Lung (tissue), 12 donors: Measurements from ENCODE around the gene C3orf38. TPM values are rescaled to one million over a fixed set of nuclear protein-coding genes. Genes with fewer than 3 reads are reported as not detected.

Experiments
- ATAC-seq: fragments of 200-7000 bp; cut with Tn5 transposase; one replicate; pipeline ENCODE4 v1.9.1; 2020; ENCODE audit warnings: moderate number of reproducible peaks; ENCODE audit not compliant: insufficient read depth, low FRiP score
- DNase-seq, 3 donors: peaks; one replicate each; pipeline ENCODE4 v3.0.0-alpha.2; 2013 to 2017
- H3K27ac ChIP-seq, 2 donors: one replicate each; pipeline ENCODE4 v1.5.1; 2013; ENCODE audit warnings: mild to moderate bottlenecking in 2 of 2, moderate library complexity in 2 of 2, control low read depth in 1 of 2, inconsistent platforms in 1 of 2, low read depth in 1 of 2, low read length in 1 of 2
- H3K27me3 ChIP-seq, 3 donors: one replicate each; pipeline ENCODE4 v1.5.1; 2013; ENCODE audit warnings: low read length in 2 of 3; ENCODE audit not compliant: control insufficient read depth in 3 of 3, insufficient read depth in 3 of 3
- H3K36me3 ChIP-seq, 4 donors: one replicate each; pipeline ENCODE4 v1.5.1; 2013; ENCODE audit warnings: low read length in 4 of 4, mild to moderate bottlenecking in 1 of 4, moderate library complexity in 1 of 4; ENCODE audit not compliant: control insufficient read depth in 4 of 4, insufficient read depth in 4 of 4
- H3K4me1 ChIP-seq, 5 donors: one replicate each; pipeline ENCODE4 v1.5.1; 2013; ENCODE audit warnings: low read length in 5 of 5, mild to moderate bottlenecking in 2 of 5, moderate library complexity in 1 of 5; ENCODE audit not compliant: control insufficient read depth in 5 of 5, insufficient read depth in 5 of 5
- H3K4me3 ChIP-seq: one replicate; pipeline ENCODE4 v1.5.1; 2013; ENCODE audit warnings: mild to moderate bottlenecking, control low read depth, moderate library complexity
- H3K9ac ChIP-seq, 2 donors: one replicate each; pipeline ENCODE4 v1.5.1; 2013; ENCODE audit warnings: low read length in 2 of 2, control low read depth in 1 of 2; ENCODE audit not compliant: insufficient read depth in 1 of 2
- H3K9me3 ChIP-seq, 4 donors: one replicate each; pipeline ENCODE4 v1.5.1; 2013; ENCODE audit warnings: low read length in 3 of 4, mild to moderate bottlenecking in 1 of 4, moderate library complexity in 1 of 4; ENCODE audit not compliant: control insufficient read depth in 4 of 4, insufficient read depth in 3 of 4
- CTCF ChIP-seq: IDR thresholded peaks from 2 replicates; pipeline ENCODE4 v1.5.1; 2012; ENCODE audit warnings: mild to moderate bottlenecking; ENCODE audit errors: control extremely low read depth, extremely low read depth
- WGBS, 2 donors: extraction: QIAGEN DNeasy Blood & Tissue Kit; methylation state at CpG; one replicate each; pipeline ENCODE4 v1.1.7; 2013; 5-methylcytosine and 5-hydroxymethylcytosine counted together
- polyA plus RNA-seq, 2 donors: library from polyadenylated mRNA; stranded (reverse); fragments of 200-250 nt; gene quantifications; one replicate each; pipeline ENCODE4 v1.2.1, GENCODE V29; 2013
- total RNA-seq, 2 donors: library from RNA; depleted of rRNA in 1 of 2; stranded (reverse); fragments of >200 nt in 1 of 2; gene quantifications; one replicate each; pipeline ENCODE4 v1.2.1, GENCODE V29; 2014 to 2021
- donor health status: control.
- donor health status: control.
- donor health status: Bipolar disorder and iron deficiency.
- donor health status: healthy.
- donor health status: DM: yes; HTN: yes; CAD: no.

Gene C3orf38
- total and polyA plus RNA-seq, 4 donors = 6.2 to 36.7 (median 13.7) TPM

GRCh38 chr3:88148651-88149050, 1.1 kb upstream of the C3orf38 start:
- peaks cover 0 to 14% (median 7%) of the 10 kb centered on the region in 5 donors for H3K4me1 ChIP-seq
- no peaks in the 10 kb centered on the region for H3K27me3 ChIP-seq
- 64 to 66% methylated on average over 17 of the region's 17 CpGs for whole genome bisulfite sequencing, 2 donors
- TF ChIP-seq CTCF = no peak
- H3K9ac ChIP-seq = peak overlapping the region in 1 of 2 donors; percentile 45
- DNase-seq (no peak), ATAC-seq (no peak)
- H3K36me3 ChIP-seq = peaks cover 0 to 5% (median 3%) of the 10 kb centered on the region in 4 donors
- no peak overlapping the region for H3K27ac ChIP-seq
- H3K4me3 ChIP-seq = no peak overlapping the region
- no peaks in the 10 kb centered on the region for H3K9me3 ChIP-seq

- H3K36me3 ChIP-seq = peaks cover 0 to 5% (median 3%) of the 10 kb centered on the region in 4 donors
- H3K9me3 ChIP-seq = no peaks in the 10 kb centered on the region
- H3K27ac ChIP-seq = peak overlapping the region in 1 of 2 donors; percentile 85
- peak in 2 of 3 donors; percentile 48 to 65 for DNase-seq
- peak overlapping the region; percentile 79 for H3K4me3 ChIP-seq
- no peak for TF ChIP-seq CTCF
- peaks cover 0 to 14% (median 7%) of the 10 kb centered on the region in 5 donors for H3K4me1 ChIP-seq
- H3K9ac ChIP-seq = peak overlapping the region in 1 of 2 donors; percentile 45
- no peaks in the 10 kb centered on the region for H3K27me3 ChIP-seq
- WGBS, 2 donors = 0% methylated on average over 16 of the region's 16 CpGs
- ATAC-seq = peak; percentile 7
Observed at GRCh38 chr3:88149101-88149508, 654 bp upstream of the C3orf38 start.

- 1% methylated on average over 8 of the region's 8 CpGs for WGBS, 2 donors
Observed at GRCh38 chr3:88150371-88150770, 612 bp downstream of the C3orf38 start.

More at GRCh38 chr3:88150371-88150770, 612 bp downstream of the C3orf38 start:
- Histone ChIP-seq H3K9ac (peak overlapping the region; percentile 79 to 93), H3K27me3 (no peaks in the 10 kb centered on the region), H3K27ac (peak overlapping the region; percentile 83 to 91), H3K4me1 (peaks cover 0 to 14% (median 7%) of the 10 kb centered on the region in 5 donors), H3K9me3 (no peaks in the 10 kb centered on the region), H3K36me3 (peaks cover 3 to 15% (median 6%) of the 10 kb centered on the region in 4 donors), H3K4me3 (peak overlapping the region; percentile 79)
- no peak for TF ChIP-seq CTCF
- DNase-seq (peak in 2 of 3 donors; percentile 58 to 62), ATAC-seq (no peak)
